ENCODE results near the gene ELAVL2. TPM values are rescaled to one million over a fixed set of nuclear protein-coding genes. Genes with fewer than 3 reads are reported as not detected.

ELAVL2 gene
- total RNA-seq, 1 donor from 2014 or later: 0.15 TPM

- no peak for DNase-seq (ENCODE audit: low read depth)
Observed at GRCh38 chr9:23821375-23822181, 4.5 kb downstream of the ELAVL2 start.

DNA sequence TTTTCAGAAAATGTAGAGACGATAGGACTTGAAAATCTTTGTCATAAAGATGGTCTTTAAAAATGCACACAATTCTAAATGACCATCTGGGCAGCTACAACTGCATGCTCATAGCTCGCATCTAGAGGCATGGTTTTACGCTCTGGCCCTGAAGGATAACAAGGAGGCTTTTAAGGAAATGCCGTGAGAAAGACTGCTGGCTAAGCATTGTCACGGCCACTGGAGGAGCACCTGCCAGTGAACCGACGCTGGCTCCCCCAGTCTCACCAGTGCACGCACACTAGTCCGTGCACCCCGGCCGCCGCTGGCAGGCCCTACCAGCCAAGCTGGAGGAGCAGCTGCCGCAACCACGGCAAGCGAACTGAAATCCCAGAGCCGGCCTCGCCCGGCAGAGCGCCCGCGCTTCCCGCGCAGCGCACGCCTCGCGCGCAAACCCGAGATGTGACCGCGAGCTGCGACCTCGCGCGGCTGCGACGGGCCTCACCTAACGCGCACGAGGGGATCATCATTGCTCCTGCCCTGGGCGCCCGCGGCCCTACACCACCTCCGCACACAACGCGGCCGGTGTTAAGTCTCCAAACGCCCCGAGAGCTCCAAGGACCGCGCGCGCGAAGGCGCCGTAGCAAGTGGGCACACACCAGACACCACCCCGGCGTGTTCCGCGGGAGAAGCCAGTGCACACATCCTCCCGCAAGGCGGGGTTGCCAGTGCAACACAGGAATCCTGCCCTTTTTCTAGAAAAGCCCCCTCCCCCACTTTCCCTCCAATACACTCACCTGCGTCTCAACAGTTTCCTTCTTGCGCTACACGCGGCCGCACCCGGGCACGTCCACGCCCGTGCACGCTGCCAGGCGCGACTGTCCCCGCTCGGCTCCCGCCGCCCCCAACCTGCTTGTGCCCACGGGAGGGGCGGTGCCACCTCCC is 5.3 kb downstream of the ELAVL2 start:
- DNase-seq (ENCODE audit: low read depth): no peak

GRCh38 chr9:23819403-23819802 is 6.6 kb downstream of the ELAVL2 start:
- no peak for DNase-seq (ENCODE audit: low read depth)

DNA sequence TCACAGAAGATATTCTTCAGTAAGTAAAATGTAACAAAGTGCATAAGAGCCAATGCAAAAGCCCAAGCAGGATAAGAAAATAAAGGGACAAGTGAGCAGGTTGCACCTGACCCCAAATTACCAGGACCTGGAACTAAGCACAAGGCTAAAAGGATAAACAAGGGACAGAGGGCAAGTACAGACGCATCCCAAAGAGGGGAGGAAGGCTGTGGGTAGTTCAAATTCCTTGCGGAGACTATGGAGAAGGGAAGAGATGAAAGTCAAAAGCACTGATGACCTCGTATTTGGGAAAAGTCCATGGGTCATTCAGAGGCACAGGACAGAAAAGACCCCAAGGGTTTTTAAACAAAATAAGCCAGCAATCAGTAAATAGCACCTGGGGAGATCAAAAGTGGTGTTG is 11.8 kb downstream of the ELAVL2 start:
- DNase-seq (ENCODE audit: low read depth): no peak

GRCh38 chr9:23812673-23813072 is 13.4 kb downstream of the ELAVL2 start:
- DNase-seq (ENCODE audit: low read depth): no peak

DNA sequence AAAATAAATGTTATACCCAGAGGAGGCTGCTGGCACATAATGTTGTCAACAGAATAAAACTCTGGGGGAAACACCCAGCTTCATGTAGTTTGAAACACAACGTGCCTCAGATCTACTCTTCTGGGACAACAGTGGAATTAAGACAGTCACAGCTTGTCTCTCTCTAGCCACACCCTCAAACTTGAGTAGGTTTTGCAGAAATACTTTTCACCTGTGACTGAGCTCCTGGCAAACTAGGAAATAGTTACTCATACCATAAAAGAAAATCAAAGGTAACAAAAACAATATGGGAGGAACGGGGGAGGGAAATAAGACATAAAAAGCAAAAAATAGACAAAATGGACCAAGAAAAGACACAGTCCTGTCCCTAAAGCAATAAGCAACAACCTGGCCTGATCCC is 14.4 kb downstream of the ELAVL2 start:
- no peak for DNase-seq (ENCODE audit: low read depth)

GRCh38 chr9:23803216-23803615 is 22.8 kb downstream of the ELAVL2 start:
- DNase-seq (ENCODE audit: low read depth): no peak

GRCh38 chr9:23801523-23801922 is 24.5 kb downstream of the ELAVL2 start:
- no peak for DNase-seq (ENCODE audit: low read depth)

DNA sequence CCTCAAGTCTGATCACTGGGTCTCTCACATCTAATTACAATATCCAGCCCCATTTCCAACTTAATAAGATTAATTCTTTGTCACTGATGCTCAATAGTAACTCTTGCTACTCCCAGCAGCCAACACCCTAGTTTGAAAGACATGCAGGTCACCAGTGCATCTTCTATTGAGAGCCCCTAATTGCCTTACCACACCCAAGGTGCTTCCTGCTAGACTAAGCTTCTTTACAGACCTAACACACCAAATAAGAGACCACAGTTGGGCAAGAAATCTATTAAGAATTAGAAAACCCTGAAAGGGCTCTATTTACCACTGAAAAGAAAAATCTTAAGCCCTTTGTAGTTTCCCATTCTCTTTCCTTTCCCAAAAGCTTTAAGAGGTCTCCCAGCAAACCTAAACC is 26.5 kb downstream of the ELAVL2 start:
- no peak for DNase-seq (ENCODE audit: low read depth)

GRCh38 chr9:23798325-23798724 is 27.7 kb downstream of the ELAVL2 start:
- no peak for DNase-seq (ENCODE audit: low read depth)

- DNase-seq (ENCODE audit: low read depth): no peak
Observed at GRCh38 chr9:23796209-23796608, 29.8 kb downstream of the ELAVL2 start.

DNA sequence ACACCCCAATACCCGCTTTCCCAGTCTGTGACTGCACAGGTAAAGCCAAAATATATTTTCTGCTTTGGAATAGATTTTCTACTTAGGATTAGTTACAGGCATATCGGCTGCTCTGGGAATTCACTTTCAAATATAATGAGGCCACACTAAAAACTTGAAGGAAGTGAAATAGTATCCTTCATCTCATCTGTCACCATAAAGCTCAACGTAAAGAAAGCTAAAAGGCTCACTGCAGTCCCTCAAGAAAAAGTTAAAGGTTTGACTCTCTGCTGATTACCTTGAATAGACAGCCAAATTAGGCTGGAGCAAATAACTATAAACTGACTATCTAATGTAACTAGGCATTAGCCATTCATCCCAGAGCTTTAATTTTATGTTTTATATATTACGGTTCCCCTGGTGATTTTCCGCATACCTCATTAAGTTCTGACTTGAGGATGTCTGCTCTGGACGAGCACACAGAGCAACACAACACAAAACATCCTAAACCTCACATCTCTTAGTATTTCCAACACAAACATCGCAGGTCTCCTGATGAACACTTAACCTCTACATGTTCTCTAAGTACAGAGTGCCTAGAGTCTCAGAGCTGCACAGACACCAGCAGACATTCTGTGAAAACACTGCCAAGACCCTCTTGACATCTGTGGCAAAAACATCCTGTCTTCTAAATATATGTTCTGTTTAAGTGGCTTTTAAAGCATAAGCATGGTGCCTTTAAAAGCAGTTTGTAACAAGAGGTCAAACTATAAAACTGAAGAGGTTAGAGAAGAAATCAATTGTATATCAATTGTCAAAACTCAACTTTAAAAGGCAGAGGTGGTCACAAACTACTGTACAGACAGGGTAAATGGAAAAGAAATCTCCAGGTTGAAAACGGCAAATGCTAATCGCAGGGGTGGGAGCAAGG is 35.4 kb downstream of the ELAVL2 start:
- DNase-seq (ENCODE audit: low read depth): no peak

GRCh38 chr9:23789529-23790254 is 36.3 kb downstream of the ELAVL2 start:
- no peak for DNase-seq (ENCODE audit: low read depth)

GRCh38 chr9:23784962-23785361 is 41.1 kb downstream of the ELAVL2 start:
- no peak for DNase-seq (ENCODE audit: low read depth)

DNA sequence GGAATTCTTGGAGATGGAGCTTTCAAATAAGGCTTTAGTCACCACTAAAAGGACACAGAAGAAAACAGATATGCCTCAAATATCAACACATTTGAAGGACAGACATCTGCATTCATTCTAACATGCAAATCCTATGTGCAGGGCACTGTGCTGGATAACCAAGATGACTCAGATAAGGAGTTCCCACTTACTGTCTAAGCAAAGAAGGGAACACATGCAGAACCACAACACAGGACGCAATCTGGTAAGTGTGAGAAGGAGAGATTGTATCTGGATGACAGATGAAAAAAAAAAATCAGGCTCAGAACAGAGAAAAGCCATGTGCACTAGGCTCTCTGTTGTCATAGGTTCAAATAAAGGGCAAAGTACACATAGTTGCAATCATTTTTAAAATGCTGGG is 42.5 kb downstream of the ELAVL2 start:
- DNase-seq (ENCODE audit: low read depth): no peak

DNA sequence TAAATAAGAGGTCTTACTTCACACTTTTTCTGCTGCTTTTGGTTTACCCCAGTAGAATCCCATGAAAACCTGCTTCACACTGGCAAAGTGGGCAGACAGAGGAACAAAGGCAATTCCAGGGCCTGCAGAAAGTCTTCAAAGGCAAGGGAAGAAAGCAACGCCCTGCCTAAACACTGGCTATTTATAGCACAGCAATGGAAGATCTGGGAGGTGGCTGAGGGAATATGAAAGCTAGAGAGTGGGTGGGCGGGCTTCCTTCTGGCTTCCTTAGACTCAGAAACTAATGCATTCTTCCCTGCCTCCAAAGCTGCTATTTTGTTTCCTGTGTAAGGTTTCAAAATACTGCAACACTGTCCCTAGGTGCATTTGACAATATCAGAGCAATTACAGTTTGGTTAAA is 46.8 kb downstream of the ELAVL2 start:
- DNase-seq (ENCODE audit: low read depth): no peak

DNA sequence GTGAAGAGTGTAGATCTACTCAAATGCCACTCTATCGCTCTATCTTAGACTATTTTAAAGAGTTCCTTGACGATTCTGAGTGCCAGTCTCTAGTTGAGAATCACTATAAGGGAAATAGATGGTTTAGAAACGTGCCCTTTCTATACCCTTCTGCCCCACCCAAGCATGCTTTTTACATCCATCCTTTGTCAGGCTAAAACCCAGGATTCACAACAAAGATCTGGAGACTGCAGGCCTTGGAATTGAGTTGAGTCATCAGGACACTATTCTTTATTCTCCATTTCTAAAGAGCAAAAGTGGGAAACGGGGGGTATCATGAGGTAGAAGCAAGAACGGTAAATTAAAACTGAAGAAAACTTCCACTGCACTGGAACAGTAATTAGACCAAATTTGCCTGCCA is 48.7 kb downstream of the ELAVL2 start:
- no peak for DNase-seq (ENCODE audit: low read depth)

DNA sequence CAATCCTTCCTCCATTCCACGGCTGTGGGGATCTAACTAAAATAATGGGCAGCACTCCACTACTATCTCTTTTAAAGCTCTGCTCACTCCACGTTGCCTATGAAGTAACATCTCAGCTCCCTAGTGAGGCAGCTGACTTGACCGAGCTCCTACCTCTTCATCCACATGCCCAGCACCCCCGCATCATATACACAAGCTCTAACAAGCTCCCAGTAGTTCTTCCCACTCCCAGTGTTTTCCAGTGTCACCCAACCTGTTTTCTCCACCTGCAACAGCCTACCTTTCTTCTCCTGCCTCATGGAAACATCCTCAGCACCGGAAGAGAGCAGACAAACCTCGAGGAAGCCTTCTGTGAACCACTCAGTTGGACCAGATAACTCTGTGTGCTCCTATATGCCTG is 50.5 kb downstream of the ELAVL2 start:
- no peak for DNase-seq (ENCODE audit: low read depth)

GRCh38 chr9:23774266-23774665 is 51.8 kb downstream of the ELAVL2 start:
- no peak for DNase-seq (ENCODE audit: low read depth)

DNA sequence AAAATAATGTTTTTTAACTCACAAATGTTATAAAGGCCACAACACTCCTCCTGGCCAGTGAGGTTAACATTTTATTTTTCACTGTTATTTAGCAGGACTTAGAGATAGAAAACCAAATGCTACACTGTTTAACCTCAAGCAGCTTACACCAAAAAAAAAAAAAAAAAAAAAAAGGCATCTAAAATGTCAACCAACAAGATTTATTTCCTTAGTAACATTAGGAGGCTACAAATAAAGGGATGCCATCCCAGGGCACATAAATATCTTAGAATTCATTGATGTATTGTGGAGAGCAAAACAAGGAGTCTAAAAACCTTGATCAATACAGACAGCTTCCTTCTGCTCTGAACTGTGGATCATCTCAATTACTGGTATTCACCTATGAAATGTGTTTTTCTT is 53.7 kb downstream of the ELAVL2 start:
- no peak for DNase-seq (ENCODE audit: low read depth)

GRCh38 chr9:23771746-23772384 is 54.2 kb downstream of the ELAVL2 start:
- DNase-seq (ENCODE audit: low read depth): no peak
